GM10266 (cell line): Measurements from ENCODE around the gene PARD3B.

ENCODE experiments used
- DNase-seq: peaks from one replicate; pipeline ENCODE4 v3.0.0; 2012; ENCODE audit errors: extremely low spot score
- CTCF ChIP-seq: IDR thresholded peaks from 2 replicates; pipeline ENCODE4 v1.5.1; 2012; ENCODE audit warnings: mild to moderate bottlenecking, low read depth; ENCODE audit not compliant: control insufficient read depth, insufficient read depth; ENCODE audit errors: missing control alignments

Gene PARD3B

GRCh38 chr2:204586444-204587180 lies 41.3 kb downstream of the PARD3B start:
- TF ChIP-seq CTCF: no peak
- no peak for DNase-seq

- DNase-seq: no peak
- TF ChIP-seq CTCF: no peak
Measured at GRCh38 chr2:204590063-204590462, 44.8 kb downstream of the PARD3B start.

GRCh38 chr2:204591225-204591624 lies 46.0 kb downstream of the PARD3B start:
- no peak for TF ChIP-seq CTCF
- no peak for DNase-seq

GRCh38 chr2:204604061-204604460 lies 58.8 kb downstream of the PARD3B start:
- no peak for DNase-seq
- no peak for TF ChIP-seq CTCF

GRCh38 chr2:204608237-204608939 lies 63.1 kb downstream of the PARD3B start:
- TF ChIP-seq CTCF: no peak
- DNase-seq: no peak

- no peak for TF ChIP-seq CTCF
- DNase-seq: no peak
Measured at GRCh38 chr2:204611017-204611631, 65.8 kb downstream of the PARD3B start.

- TF ChIP-seq CTCF: no peak
- DNase-seq: no peak
Measured at GRCh38 chr2:204611764-204612163, 66.5 kb downstream of the PARD3B start.
